WERI-Rb-1 (cell line): ENCODE measurements around the gene SKI.

ENCODE experiments used
- DNase-seq: peaks from one replicate; pipeline ENCODE4 v3.0.0-alpha.2; 2020
- H3K27ac ChIP-seq: fragments of 250-450 bp; sonication (Bioruptor Pico); 2 replicates; pipeline ENCODE4 v1.5.1; 2020; ENCODE audit warnings: mild to moderate bottlenecking, moderate library complexity
- H3K27me3 ChIP-seq: fragments of 250-450 bp; sonication (Bioruptor Pico); 2 replicates; pipeline ENCODE4 v1.5.1; 2021; ENCODE audit warnings: mild to moderate bottlenecking, low read depth, moderate library complexity; ENCODE audit not compliant: insufficient read depth, severe bottlenecking
- H3K36me3 ChIP-seq: fragments of 250-450 bp; sonication (Bioruptor Pico); 2 replicates; pipeline ENCODE4 v1.5.1; 2020; ENCODE audit warnings: mild to moderate bottlenecking, moderate library complexity
- H3K4me3 ChIP-seq: 2 replicates; pipeline ENCODE4 v1.5.1; 2011; ENCODE audit warnings: low read depth, mild to moderate bottlenecking, control low read depth, low read length
- H3K9me3 ChIP-seq: fragments of 250-450 bp; sonication (Bioruptor Pico); 2 replicates; pipeline ENCODE4 v1.5.1; 2021; ENCODE audit warnings: mild to moderate bottlenecking, moderate library complexity; ENCODE audit not compliant: severe bottlenecking
- TF ChIP-seq, protein P1 (sequence below): IDR thresholded peaks from 2 replicates; pipeline ENCODE4 v1.5.1; 2011; ENCODE audit warnings: low read depth, mild to moderate bottlenecking, control low read depth, inconsistent platforms, low read length

SKI gene

DNA sequence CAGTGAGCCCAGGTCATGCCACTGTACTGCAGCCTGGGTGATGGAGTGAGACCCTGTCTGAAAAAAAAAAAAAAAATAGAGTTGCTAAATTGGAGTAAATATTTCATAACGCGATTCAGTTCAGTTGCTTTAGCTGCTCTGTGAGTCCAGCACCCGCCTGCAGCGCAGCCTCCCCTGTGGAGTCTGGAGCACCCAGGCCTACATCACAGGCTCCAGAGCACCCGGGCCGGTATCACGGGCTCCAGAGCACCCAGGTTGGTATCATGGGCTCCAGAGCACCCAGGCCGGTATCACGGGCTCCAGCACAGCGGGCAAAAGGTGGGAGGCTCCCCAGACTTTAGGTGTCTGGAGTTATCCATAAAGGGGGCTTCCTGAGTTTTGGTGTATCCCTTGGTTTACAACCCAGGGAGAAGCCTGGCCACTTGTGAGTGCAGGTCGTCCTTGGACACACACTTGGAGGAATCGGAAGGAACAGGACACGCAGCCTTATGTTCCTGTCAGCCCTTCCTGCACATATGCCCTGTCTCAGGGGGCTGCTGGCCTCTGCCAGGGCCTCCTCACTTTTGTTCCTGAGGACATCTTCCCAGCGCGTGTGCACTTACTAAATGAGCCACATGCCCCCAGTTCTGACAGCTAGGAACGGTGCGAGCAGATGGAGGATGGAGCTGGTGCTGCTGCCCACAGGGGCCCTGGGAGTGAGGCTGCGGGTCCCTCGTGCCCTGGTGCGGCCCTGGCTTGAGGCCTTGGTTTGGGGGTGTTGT, 25.1 kb downstream of the SKI start:
- Histone ChIP-seq H3K4me3 (no peak overlapping the region), H3K27ac (no peak overlapping the region), H3K36me3 (peaks cover 10% of the 10 kb centered on the region), H3K27me3 (no peaks in the 10 kb centered on the region), H3K9me3 (peaks cover 2% of the 10 kb centered on the region)
- TF ChIP-seq, protein P1, sequence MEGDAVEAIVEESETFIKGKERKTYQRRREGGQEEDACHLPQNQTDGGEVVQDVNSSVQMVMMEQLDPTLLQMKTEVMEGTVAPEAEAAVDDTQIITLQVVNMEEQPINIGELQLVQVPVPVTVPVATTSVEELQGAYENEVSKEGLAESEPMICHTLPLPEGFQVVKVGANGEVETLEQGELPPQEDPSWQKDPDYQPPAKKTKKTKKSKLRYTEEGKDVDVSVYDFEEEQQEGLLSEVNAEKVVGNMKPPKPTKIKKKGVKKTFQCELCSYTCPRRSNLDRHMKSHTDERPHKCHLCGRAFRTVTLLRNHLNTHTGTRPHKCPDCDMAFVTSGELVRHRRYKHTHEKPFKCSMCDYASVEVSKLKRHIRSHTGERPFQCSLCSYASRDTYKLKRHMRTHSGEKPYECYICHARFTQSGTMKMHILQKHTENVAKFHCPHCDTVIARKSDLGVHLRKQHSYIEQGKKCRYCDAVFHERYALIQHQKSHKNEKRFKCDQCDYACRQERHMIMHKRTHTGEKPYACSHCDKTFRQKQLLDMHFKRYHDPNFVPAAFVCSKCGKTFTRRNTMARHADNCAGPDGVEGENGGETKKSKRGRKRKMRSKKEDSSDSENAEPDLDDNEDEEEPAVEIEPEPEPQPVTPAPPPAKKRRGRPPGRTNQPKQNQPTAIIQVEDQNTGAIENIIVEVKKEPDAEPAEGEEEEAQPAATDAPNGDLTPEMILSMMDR, result no peak
- no peak for DNase-seq

DNA sequence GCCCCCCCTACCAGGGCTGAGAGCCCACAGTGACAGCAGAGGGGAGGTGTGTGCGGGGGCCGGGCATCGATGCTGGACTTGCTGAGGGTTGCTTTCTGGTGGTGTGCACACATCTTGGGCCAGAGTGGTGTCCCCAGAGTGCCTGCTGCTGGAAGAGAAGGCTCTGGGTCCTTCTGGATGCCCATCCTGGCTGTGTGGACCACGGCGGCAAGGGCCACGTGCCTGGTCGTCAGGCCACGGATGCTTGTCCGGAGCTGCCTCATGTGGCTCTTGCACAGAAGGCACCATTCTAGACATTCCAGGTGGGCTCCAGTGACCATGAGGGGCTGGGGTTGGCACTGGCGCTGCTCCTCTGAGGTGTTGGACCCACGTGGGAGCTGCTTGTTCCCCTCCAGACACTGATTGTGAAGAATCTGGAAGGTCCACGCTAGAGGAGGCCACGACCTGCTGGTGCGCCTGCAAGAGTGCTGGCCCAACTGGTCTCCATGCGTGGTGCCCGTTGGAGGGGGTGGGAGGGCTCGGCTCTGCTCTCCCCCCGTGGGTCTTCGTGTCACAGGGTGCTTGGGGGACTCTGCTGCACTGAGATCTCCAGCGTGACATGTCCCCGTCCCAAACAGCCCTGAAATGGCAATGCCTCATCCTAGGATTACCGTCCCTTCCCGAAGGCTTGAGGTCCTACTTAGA, 25.8 kb downstream of the SKI start:
- Histone ChIP-seq H3K4me3 (no peak overlapping the region), H3K27ac (no peak overlapping the region), H3K36me3 (peaks cover 10% of the 10 kb centered on the region), H3K27me3 (no peaks in the 10 kb centered on the region), H3K9me3 (peaks cover 2% of the 10 kb centered on the region)
- no peak for DNase-seq
- TF ChIP-seq, protein P1, result no peak

DNA sequence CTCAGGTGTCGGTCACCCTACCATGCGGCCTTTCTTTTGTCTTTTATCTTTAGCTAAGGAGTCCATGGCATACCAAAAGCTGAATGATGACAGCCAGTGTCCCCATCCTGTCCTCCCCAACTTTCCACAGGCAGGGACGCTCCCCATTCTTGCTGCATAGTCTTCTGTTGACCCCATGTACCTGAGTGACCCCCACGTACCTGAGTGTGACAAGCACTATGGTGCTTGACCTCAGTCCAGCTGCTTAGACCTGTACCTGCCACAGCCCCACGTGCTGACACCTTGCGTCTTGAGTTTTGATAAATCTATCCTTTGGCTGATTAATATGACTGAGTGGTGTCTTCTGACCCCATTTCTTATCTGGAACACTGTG, 26.9 kb downstream of the SKI start:
- Histone ChIP-seq H3K27me3 (no peaks in the 10 kb centered on the region), H3K27ac (no peak overlapping the region), H3K4me3 (no peak overlapping the region), H3K36me3 (peaks cover 10% of the 10 kb centered on the region), H3K9me3 (peaks cover 2% of the 10 kb centered on the region)
- no peak for DNase-seq
- TF ChIP-seq, protein P1, result no peak

DNA sequence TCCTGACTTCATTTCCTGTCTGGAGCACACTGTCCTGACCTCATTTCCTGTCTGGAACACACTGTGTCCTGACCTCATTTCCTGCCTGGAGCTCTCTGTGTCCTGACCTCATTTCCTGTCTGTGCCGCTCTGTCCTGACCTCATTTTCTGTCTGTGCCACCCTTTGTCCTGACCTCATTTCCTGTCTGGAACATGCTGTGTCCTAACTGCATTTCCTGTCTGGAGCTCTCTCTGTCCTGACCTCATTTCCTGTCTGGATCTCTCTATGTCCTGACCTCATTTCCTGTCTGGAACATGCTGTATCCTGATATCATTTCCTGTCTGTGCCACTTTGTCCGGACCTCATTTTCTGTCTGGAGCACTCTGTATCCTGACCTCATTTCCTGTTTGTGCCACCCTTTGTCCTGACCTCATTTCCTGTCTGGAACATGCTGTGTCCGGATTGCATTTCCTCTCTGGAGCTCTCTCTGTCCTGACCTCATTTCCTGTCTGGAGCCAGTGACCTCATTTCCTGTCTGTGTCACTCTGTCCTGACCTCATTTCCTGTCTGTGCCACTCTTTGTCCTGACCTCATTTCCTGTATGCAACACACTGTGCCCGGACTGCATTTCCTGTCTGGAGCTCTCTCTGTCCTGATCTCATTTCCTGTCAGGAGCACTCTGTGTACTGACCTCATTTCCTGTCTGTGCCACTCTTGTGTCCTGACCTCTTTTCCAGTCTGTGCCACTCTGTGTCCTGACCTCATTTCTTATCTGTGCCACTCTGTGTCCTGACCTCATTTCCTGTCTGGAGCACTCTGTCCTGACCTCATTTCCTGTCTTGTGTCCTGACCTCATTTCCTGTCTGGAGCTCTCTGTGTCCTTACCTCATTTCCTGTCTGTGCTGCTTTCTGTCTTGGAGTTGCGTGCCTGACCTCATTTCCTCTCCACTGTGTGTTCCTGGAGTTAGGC, 27.6 kb downstream of the SKI start:
- no peak for DNase-seq
- H3K27ac ChIP-seq, result no peak overlapping the region
- peaks cover 10% of the 10 kb centered on the region for H3K36me3 ChIP-seq
- H3K27me3 ChIP-seq, result no peaks in the 10 kb centered on the region
- TF ChIP-seq, protein P1, result no peak
- H3K9me3 ChIP-seq, result peaks cover 2% of the 10 kb centered on the region
- no peak overlapping the region for H3K4me3 ChIP-seq

DNA sequence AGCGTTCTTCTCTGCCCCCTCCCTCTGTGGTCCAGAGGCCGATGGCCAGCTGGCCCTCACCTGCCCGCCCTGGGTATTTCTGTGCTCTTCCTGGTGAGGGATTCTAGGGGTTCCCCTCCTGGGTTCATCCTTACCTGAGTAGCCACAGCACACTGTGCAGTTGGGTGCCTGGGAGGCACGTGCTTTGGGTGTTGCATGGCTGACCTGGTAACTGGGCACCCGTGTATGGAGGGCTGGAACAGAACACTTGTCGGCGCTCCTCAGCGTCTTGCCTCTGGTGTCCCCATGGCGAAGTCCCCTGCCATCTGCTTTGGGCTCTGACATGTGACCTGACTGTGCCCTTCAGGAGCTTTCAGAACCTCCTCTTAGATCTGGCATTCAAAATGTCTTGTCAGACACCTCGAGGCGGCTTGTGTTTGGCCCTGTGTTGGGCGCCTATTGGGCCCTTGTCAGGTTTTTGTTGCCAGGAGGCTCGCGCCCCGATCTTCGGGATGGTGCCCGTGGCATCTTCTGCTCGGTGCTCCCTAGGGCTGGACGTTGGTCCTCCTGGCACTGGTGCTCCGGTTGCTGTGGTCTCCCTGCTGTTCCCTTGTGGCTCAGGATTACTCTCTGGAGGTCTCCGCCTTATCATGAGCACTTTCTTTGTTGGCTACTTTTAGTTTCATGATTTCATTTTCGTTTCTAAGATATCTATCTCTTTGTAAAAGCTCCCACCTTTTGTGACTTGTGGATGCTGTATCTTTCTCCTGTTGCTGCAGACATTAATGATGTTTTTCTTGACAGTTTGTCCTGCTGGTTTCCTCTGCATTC, 28.5 kb downstream of the SKI start:
- H3K27me3 ChIP-seq, result no peaks in the 10 kb centered on the region
- H3K9me3 ChIP-seq, result peaks cover 2% of the 10 kb centered on the region
- DNase-seq, result no peak
- H3K4me3 ChIP-seq, result no peak overlapping the region
- TF ChIP-seq, protein P1, result no peak
- peaks cover 10% of the 10 kb centered on the region for H3K36me3 ChIP-seq
- H3K27ac ChIP-seq, result no peak overlapping the region
